Measurements from ENCODE around the gene TPO. TPM values are rescaled to one million over a fixed set of nuclear protein-coding genes. Genes with fewer than 3 reads are reported as not detected.
"Not testable (repeated sequence)": the region's sequence is repeated elsewhere in the genome, so short reads cannot be mapped to it uniquely, and the experiment has no call there.

The TPO gene
- polyA plus RNA-seq, 6 donors from 2014 or later: not detected

GRCh38 chr2:1414121-1414520 is 858 bp downstream of the TPO start:
- Mint-ChIP-seq H3K9me3 (peaks cover 0 to 1% (median 0%) of the 10 kb centered on the region in 7 donors), H3K27me3 (peaks cover 4 to 24% (median 21%) of the 10 kb centered on the region in 3 donors), H3K4me3 (no peak overlapping the region), H3K27ac (peak overlapping the region in 1 of 6 donors; percentile 89), H3K4me1 (no peaks in the 10 kb centered on the region), H3K36me3 (no peaks in the 10 kb centered on the region)
- ATAC-seq (ENCODE audit: low read depth in 2 of 2) (no peak), DNase-seq (no peak)

GRCh38 chr2:1414901-1415300 is 1.6 kb downstream of the TPO start:
- H3K27ac Mint-ChIP-seq; H3K9me3 Mint-ChIP-seq; H3K4me1 Mint-ChIP-seq; H3K36me3 Mint-ChIP-seq; ATAC-seq (ENCODE audit: low read depth in 2 of 2); DNase-seq; H3K4me3 Mint-ChIP-seq: not testable (repeated sequence)
- H3K27me3 Mint-ChIP-seq: peaks cover 4 to 24% (median 21%) of the 10 kb centered on the region in 3 donors

GRCh38 chr2:1415501-1415900 is 2.2 kb downstream of the TPO start:
- Mint-ChIP-seq H3K4me1 (peaks cover 0 to under 1% (median 0%) of the 10 kb centered on the region in 3 donors), H3K4me3 (no peak overlapping the region), H3K27ac (no peak overlapping the region), H3K9me3 (peaks cover 0 to 1% (median 0%) of the 10 kb centered on the region in 7 donors), H3K36me3 (no peaks in the 10 kb centered on the region), H3K27me3 (peaks cover 4 to 25% (median 23%) of the 10 kb centered on the region in 3 donors)
- no peak for ATAC-seq (ENCODE audit: low read depth in 2 of 2)
- no peak for DNase-seq

GRCh38 chr2:1418566-1418965 is 5.3 kb downstream of the TPO start:
- DNase-seq (no peak), ATAC-seq (ENCODE audit: low read depth in 2 of 2) (no peak)
- Mint-ChIP-seq H3K36me3 (no peaks in the 10 kb centered on the region), H3K9me3 (no peaks in the 10 kb centered on the region), H3K4me3 (no peak overlapping the region), H3K27ac (no peak overlapping the region), H3K4me1 (peaks cover 0 to 3% (median 0%) of the 10 kb centered on the region in 3 donors), H3K27me3 (peaks cover 0 to 19% (median 8%) of the 10 kb centered on the region in 3 donors)

- H3K36me3 Mint-ChIP-seq: no peaks in the 10 kb centered on the region
- peaks cover 4 to 21% (median 8%) of the 10 kb centered on the region in 3 donors for H3K27me3 Mint-ChIP-seq
- DNase-seq: no peak
These were observed 7.7 kb downstream of the TPO start for GRCh38 chr2:1420746-1421480.

GRCh38 chr2:1421731-1422130 is 8.5 kb downstream of the TPO start:
- peaks cover 4 to 20% (median 8%) of the 10 kb centered on the region in 3 donors for H3K27me3 Mint-ChIP-seq
- no peaks in the 10 kb centered on the region for H3K36me3 Mint-ChIP-seq
- no peak overlapping the region for H3K4me3 Mint-ChIP-seq
- DNase-seq (no peak), ATAC-seq (ENCODE audit: low read depth in 2 of 2) (no peak)
- H3K4me1 Mint-ChIP-seq: peaks cover 0 to 3% (median 0%) of the 10 kb centered on the region in 3 donors
- no peaks in the 10 kb centered on the region for H3K9me3 Mint-ChIP-seq
- peak overlapping the region in 1 of 6 donors; percentile 97 for H3K27ac Mint-ChIP-seq

More at GRCh38 chr2:1420746-1421480, 7.7 kb downstream of the TPO start:
- peak overlapping the region in 1 of 8 donors; percentile 3 for H3K4me3 Mint-ChIP-seq
- peaks cover 0 to 3% (median 0%) of the 10 kb centered on the region in 3 donors for H3K4me1 Mint-ChIP-seq
- H3K27ac Mint-ChIP-seq: peak overlapping the region in 1 of 6 donors; percentile 12
- ATAC-seq (ENCODE audit: low read depth in 2 of 2): no peak
- H3K9me3 Mint-ChIP-seq: no peaks in the 10 kb centered on the region

- H3K4me3 Mint-ChIP-seq: no peak overlapping the region
- no peaks in the 10 kb centered on the region for H3K9me3 Mint-ChIP-seq
- peaks cover 4 to 20% (median 8%) of the 10 kb centered on the region in 3 donors for H3K27me3 Mint-ChIP-seq
- no peak for DNase-seq
- no peak overlapping the region for H3K27ac Mint-ChIP-seq
- ATAC-seq (ENCODE audit: low read depth in 2 of 2): no peak
- no peaks in the 10 kb centered on the region for H3K36me3 Mint-ChIP-seq
- peaks cover 0 to 3% (median 0%) of the 10 kb centered on the region in 3 donors for H3K4me1 Mint-ChIP-seq
These were observed 8.9 kb downstream of the TPO start for GRCh38 chr2:1422131-1422530.

- no peaks in the 10 kb centered on the region for H3K36me3 Mint-ChIP-seq
- DNase-seq: no peak
These were observed 9.5 kb downstream of the TPO start for GRCh38 chr2:1422716-1423285.

GRCh38 chr2:1427086-1427485 is 13.8 kb downstream of the TPO start:
- H3K4me1 Mint-ChIP-seq: no peaks in the 10 kb centered on the region
- peaks cover 4 to 11% (median 9%) of the 10 kb centered on the region in 3 donors for H3K27me3 Mint-ChIP-seq
- no peaks in the 10 kb centered on the region for H3K36me3 Mint-ChIP-seq
- H3K4me3 Mint-ChIP-seq: no peak overlapping the region
- DNase-seq (no peak), ATAC-seq (ENCODE audit: low read depth in 2 of 2) (no peak)
- peaks cover 0 to 2% (median 0%) of the 10 kb centered on the region in 7 donors for H3K9me3 Mint-ChIP-seq
- no peak overlapping the region for H3K27ac Mint-ChIP-seq

More at GRCh38 chr2:1422716-1423285, 9.5 kb downstream of the TPO start:
- Mint-ChIP-seq H3K4me3 (no peak overlapping the region), H3K4me1 (peaks cover 0 to 3% (median 0%) of the 10 kb centered on the region in 3 donors), H3K27ac (peak overlapping the region in 1 of 6 donors; percentile 81), H3K9me3 (peaks cover 0 to 2% (median 0%) of the 10 kb centered on the region in 7 donors), H3K27me3 (peaks cover 4 to 20% (median 14%) of the 10 kb centered on the region in 3 donors)
- ATAC-seq (ENCODE audit: low read depth in 2 of 2): no peak

- H3K4me3 Mint-ChIP-seq: no peak overlapping the region
- no peak overlapping the region for H3K27ac Mint-ChIP-seq
- ATAC-seq (ENCODE audit: low read depth in 2 of 2) (no peak), DNase-seq (no peak)
- peaks cover 0 to 2% (median 0%) of the 10 kb centered on the region in 7 donors for H3K9me3 Mint-ChIP-seq
- peaks cover 0 to 9% (median 0%) of the 10 kb centered on the region in 3 donors for H3K27me3 Mint-ChIP-seq
- no peaks in the 10 kb centered on the region for H3K36me3 Mint-ChIP-seq
- no peaks in the 10 kb centered on the region for H3K4me1 Mint-ChIP-seq
These were observed 16.6 kb downstream of the TPO start for GRCh38 chr2:1429895-1430294.

GRCh38 chr2:1430491-1430890 is 17.2 kb downstream of the TPO start:
- Mint-ChIP-seq H3K36me3 (no peaks in the 10 kb centered on the region), H3K9me3 (peaks cover 0 to 2% (median 0%) of the 10 kb centered on the region in 7 donors), H3K27ac (no peak overlapping the region), H3K4me1 (no peaks in the 10 kb centered on the region), H3K4me3 (no peak overlapping the region), H3K27me3 (peaks cover 0 to 9% (median 0%) of the 10 kb centered on the region in 3 donors)
- DNase-seq: no peak
- ATAC-seq (ENCODE audit: low read depth in 2 of 2): no peak

GRCh38 chr2:1431886-1432400 is 18.7 kb downstream of the TPO start:
- peaks cover 0 to 9% (median 6%) of the 10 kb centered on the region in 3 donors for H3K27me3 Mint-ChIP-seq
- H3K36me3 Mint-ChIP-seq: no peaks in the 10 kb centered on the region
- no peak for ATAC-seq (ENCODE audit: low read depth in 2 of 2)
- no peak for DNase-seq
- H3K9me3 Mint-ChIP-seq: peaks cover 0 to 2% (median 0%) of the 10 kb centered on the region in 7 donors
- H3K4me1 Mint-ChIP-seq: no peaks in the 10 kb centered on the region
- H3K4me3 Mint-ChIP-seq: no peak overlapping the region
- no peak overlapping the region for H3K27ac Mint-ChIP-seq

GRCh38 chr2:1432726-1433125 is 19.5 kb downstream of the TPO start:
- Mint-ChIP-seq H3K9me3 (peaks cover 0 to 2% (median 0%) of the 10 kb centered on the region in 7 donors), H3K36me3 (no peaks in the 10 kb centered on the region), H3K4me3 (no peak overlapping the region), H3K27me3 (peaks cover 0 to 12% (median 4%) of the 10 kb centered on the region in 3 donors), H3K27ac (peak overlapping the region in 1 of 6 donors; percentile 47), H3K4me1 (peaks cover 0 to 2% (median 0%) of the 10 kb centered on the region in 3 donors)
- DNase-seq (no peak), ATAC-seq (ENCODE audit: low read depth in 2 of 2) (no peak)

Data from naive B cell (primary cell).